GM19455 (cell line): Measurements from ENCODE around the gene LYRM2.

Experiments used
- ATAC-seq: cut with Tn5 transposase; IDR thresholded peaks from one replicate; pipeline ENCODE4 v1.9.1; 2021; ENCODE audit not compliant: unreplicated experiment

The LYRM2 gene

DNA sequence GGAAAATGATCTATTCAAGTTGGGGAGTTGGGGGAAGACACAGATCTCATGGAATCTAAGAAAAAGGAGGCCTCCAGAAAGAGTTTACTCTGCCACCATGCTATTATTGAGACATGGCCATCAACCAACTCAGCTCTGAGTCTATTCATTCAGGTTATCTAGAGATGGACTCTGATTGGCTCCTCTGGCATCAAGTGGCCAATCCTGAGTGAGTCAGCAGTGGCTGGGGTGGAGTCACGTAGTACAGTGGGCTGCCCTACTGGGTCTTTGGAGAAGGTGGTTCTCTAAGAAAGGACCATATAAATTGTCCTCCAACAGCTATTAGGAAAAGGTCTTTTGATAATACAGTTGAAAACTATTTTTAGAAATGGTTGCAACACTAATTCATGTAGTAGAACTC lies 42.1 kb downstream of the LYRM2 start:
- no peak for ATAC-seq

GRCh38 chr6:89596056-89596455 lies 42.5 kb downstream of the LYRM2 start:
- ATAC-seq = no peak

- no peak for ATAC-seq
These were observed 46.8 kb downstream of the LYRM2 start for GRCh38 chr6:89591745-89592144.

GRCh38 chr6:89590133-89590532 lies 48.4 kb downstream of the LYRM2 start:
- ATAC-seq = no peak

DNA sequence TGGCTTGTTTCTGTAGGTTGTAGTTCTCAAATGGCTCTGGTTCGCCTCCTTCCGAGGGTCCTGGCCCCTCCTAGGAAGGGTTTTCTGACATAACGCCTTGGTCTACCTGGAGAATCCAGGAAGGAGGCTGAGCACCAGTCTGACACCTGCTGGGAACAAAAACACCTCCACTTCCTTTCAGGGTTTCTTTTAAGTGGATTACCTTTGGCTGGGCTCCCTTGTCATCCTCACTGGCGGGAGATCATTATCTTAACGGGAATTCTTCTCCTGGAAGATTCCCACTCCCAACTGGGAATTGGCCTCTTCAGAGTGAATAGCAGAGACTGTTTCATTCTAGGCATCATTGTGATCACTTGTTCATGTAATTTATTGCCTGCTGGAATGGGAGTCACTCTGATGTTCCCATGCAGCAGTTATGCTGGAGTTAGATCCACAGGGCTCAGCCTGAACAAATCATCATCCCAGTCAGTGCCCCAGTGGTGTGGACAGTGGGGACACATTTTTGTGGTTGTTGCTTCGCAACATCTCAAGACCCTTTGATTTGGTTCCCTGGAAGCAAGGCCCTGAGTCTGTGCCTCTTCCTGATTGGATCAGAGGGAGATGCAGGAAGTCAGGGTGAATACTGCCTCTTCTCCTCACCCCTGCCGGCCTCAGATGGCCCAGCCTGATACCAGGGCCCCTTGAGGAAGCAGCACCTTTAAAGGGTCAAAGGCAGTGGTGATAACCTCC lies 49.1 kb downstream of the LYRM2 start:
- ATAC-seq = no peak

DNA sequence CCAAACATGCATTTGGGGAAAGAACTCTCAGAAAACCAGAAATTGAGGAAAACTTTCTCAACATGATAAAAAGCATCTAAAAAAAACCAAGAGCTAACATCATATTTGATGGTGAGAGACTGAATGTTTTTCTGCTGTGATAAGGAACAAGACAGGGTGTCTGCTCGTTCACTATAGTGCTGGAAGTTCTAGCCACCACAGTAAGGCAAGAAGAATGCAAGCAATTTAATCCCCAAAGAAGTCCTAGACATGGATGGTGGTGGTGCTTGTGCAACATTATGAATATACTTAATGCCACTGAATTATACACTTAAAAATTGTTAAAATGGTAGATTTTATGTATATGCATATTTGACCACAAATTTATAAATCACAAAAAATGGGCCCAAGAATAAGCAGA lies 53.4 kb downstream of the LYRM2 start:
- no peak for ATAC-seq

DNA sequence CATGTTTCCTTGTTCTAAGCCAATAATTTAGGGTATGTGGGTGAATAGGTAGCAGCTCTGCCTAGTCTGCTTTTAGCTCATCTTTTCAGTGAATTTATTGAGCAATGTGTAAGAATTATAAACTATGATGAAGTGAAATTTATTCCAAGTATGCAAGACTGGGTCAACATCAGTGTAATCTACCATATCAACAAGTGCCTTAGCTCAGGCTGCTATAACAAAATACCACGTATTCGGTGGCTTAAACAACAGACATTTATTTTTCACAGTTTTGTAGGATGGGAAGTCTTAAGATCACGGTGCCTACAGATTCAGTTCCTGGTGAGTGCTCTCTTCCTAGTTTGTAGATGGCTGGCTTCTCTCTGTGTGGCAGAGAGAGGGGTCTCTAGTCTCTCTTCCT lies 54.0 kb downstream of the LYRM2 start:
- ATAC-seq = no peak

GRCh38 chr6:89583559-89583958 lies 55.0 kb downstream of the LYRM2 start:
- no peak for ATAC-seq

DNA sequence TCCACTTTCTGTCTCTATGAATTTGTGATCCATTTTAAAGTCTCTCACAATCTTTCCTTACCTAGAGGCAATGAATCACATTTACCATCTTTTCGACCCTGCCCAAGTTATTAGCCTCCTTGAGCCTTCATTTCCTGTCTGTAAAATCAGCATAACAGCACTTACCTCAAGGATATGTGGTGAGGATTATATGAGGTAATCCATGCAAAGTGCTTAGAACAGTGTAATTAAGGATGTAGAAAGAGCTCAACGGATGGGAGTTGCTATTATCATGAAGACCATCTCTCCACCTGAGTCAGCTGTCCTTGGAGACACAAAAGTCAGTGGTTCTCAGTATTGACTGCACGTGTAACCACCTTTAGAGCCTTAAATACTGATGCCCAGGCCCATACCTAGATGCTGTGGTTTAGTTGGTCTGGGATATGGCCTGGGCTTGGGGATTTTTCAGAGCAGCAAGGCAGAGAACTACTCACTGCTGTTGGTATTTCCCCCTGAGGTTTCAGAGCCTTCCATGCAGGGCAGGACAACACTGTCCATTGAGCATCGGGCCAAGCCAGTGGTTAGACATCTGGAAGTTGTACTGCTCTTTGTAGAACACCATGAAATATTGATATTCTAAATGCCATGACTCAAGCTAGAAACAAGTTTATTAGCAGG lies 55.8 kb downstream of the LYRM2 start:
- no peak for ATAC-seq

DNA sequence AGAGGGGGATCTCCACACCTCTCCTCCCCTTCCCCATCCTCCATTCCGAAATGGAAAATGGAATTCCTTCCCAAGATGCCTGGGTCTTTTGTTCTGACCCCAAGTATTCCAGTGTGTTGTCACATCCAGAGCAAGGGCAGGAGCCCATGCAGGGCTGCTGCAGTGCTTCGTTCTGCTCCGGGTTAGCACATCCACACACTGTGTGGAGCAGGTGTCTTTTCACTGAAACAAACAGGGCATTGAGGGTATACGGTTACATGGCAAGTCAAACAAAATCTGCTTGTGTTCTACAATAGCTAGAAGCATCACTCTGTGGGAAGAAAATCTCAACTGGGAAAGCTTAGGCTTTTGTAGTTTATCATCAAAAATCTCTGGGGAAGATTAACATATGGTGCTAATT lies 56.9 kb downstream of the LYRM2 start:
- ATAC-seq = no peak

GRCh38 chr6:89580997-89581666 lies 57.4 kb downstream of the LYRM2 start:
- no peak for ATAC-seq

- ATAC-seq = no peak
These were observed 63.0 kb downstream of the LYRM2 start for GRCh38 chr6:89575562-89575960.

DNA sequence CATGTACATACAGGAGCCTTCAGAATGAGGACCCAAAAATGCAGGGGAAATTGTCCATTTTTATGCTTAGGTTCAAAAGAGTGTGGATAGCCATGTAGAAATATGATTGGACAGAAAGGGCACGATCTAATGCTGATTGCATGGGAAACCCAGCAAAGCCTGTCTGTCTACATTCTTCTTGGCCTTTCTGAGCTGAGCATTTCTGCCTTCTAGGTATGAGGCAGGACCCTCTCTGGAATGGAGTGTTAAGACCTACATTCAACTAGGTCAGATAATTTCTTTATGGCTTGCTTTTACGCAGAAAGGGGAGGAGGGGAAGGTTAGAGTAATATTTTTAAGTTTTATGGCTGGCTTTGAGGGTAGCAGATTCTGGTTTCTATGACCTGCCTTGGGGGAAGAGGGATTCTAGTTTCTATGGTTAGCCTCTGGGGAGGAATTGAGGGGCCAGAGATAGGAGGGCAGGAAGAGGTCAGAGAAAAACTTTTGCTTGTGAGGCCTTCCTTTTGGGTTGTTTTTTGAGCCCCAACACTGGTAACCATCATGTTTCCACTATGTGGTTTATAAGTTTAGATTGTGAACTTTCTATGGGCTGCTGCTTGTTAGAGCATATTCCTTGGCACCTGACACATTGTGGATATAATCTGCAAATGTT lies 63.5 kb downstream of the LYRM2 start:
- no peak for ATAC-seq

GRCh38 chr6:89567630-89568390 lies 70.7 kb downstream of the LYRM2 start:
- no peak for ATAC-seq

- no peak for ATAC-seq
These were observed 71.5 kb downstream of the LYRM2 start for GRCh38 chr6:89566930-89567629.

- ATAC-seq = no peak
These were observed 72.3 kb downstream of the LYRM2 start for GRCh38 chr6:89566008-89566800.

DNA sequence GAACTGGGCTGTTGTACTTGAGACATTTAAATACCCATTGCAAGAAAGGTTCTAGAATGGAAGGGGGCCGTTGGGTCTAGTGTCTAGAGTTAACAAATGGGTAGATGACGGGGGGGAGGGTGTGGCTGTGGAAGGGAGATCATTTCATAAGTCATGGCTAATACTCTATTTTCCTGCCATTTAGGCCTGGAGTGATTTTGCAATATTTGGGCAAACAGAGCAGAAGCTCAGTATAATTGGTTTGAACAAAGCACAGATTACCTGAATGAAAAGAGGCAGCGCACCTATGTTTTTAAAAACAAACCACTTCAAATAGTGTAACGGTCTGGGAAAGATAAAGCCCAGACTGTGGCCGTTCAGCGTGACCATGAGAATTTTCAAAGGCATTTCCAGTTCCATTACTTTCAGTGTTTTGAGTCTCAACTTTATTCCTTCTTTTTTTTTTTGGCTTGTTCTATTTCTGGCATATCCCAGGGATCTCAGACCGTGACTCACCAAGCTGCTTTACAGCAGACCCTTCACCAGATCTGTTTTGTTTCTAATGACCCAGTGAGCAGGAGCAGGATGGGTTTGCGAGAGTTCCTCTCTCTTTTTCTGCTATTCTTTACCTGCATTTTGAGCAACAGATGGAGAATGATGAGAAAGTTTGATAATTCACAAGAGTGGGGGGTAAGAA lies 73.7 kb downstream of the LYRM2 start:
- no peak for ATAC-seq

- ATAC-seq = no peak
These were observed 74.7 kb downstream of the LYRM2 start for GRCh38 chr6:89563866-89564265.
